HG03025 (cell line): ENCODE results near the gene PIK3C2G.

Experiments used
- ATAC-seq: cut with Tn5 transposase; IDR thresholded peaks from one replicate; pipeline ENCODE4 v1.9.1; 2021; ENCODE audit warnings: mild to moderate bottlenecking, moderate library complexity; ENCODE audit not compliant: unreplicated experiment, low FRiP score

Gene PIK3C2G

DNA sequence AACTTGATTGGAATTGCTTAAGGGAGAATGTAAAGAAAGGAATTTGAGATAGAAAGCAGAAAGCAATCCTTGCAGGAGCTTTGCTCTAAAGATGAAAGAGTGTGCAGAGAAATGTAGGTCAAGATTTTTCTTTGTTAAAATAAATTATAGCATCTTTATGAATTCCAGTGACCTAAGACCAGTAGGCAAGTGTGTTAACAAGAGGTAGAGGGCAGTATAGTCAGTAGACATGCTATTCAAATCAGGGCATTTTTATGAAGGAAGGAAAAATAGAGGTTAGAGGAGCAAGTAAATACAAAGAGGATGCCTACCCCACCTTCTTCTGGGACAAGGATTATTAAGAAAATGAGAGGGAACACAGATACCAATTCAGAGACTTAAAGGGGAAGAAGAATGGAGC lies 328.0 kb downstream of the PIK3C2G start:
- no peak for ATAC-seq

DNA sequence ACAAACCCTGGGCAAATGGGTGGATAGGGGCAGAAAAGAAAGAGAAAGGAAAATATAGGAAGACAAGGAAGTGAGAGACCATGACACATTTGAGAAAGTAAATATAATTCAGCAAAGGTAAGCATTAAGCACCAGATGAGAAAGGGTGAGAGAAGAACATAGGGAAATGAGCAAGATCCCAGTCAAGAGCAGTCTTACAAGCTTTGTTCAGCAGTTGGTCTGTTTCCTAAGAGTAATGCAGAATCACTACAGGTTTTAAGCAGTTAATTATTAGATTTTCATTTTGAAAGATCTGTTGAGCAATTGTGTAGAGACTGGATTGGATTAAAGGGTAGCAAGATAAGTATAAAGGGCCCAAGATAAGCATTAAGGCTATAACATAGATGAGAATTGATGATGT lies 330.2 kb downstream of the PIK3C2G start:
- no peak for ATAC-seq

DNA sequence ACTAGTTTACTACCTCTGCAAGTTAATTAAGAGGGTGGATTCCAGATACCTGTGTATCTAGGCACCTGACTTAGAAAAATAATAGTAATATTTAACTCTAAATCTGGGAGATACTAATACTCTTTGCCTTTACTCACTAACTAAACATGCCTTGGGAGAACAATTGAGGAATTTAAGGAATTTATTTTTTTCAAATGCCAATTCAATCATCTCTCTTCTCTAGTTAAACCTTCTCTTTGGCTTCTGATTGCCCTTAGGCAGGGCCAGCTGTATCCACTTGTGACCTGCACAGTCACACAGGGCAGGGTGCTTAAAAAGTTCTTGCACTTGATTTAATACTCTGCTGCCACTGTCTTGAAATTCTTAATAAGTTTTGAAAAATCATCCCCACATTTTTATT lies 334.1 kb downstream of the PIK3C2G start:
- no peak for ATAC-seq

DNA sequence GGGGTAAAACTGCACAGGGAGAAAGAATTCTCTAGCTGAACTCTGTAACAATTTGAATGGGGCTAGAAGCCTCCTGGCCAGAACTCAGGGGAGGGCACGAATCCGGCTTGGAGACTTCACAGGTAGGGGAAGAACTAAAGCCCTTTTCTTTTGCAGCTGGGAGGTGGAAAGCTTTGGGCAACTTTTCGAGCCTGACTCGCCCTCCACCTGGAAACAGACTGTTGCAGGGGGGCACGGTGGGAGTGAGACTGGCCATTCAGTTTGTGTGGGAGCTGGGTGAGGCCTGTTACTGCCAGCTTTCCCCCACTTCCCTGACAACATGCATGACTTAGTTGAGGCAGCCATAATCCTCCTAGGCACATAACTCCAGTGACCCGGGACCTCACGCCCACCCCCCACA lies 340.6 kb downstream of the PIK3C2G start:
- no peak for ATAC-seq

DNA sequence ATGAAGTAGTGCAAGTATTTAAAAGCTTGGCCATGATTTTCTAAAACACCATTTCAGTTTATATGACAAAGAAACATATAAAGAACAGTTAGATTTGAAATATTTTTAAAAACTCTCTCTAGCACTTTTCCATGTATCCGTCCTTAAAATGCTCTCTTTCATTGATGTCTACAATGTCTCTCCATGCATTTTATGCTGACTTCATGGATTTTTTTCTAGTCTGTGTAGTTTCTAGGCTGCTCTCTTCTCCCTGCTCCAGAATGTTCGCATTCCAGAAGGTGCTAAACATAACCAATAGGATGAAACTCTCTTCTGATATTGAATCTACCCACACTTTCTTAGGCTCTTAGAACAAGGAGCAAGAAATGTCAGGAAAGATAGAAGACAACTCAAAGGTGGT lies 351.7 kb downstream of the PIK3C2G start:
- no peak for ATAC-seq

DNA sequence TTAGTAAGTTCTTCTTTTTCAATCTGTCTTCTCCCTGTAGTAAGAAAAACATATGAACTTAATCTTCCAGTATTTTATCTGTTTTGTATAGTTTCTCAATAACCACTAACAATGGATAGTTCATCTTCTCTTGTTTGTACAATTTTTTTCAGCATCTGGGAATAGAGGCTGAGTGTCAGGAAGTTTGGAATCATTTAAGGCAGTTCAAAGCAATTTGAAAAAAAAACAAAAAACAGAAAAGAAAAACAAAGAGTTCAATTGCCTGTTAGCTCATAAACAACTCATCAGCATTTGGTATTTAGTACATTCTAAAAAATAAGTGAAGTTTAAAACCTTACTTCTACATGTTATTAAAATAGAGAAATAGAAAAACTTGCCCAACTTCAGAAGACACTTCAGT lies 359.7 kb downstream of the PIK3C2G start:
- ATAC-seq, result no peak

DNA sequence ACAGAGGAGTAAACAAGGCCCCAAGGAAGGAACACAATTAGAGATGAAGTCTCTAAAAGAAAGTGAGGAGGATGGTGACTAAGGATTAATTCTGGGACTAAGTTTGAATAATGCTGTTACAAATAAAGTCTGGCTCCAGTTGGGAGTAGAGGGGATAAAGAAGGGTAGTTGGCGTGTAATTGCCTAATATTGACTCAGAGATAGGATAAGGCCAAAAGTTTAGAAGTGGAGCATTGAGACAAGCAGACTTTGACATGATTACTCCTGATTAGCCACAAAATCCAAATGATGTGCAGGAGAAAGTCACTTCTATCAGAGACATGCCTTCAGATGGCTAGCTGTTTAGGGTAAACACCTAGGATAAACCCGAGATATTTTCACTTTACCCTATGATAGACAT lies 368.1 kb downstream of the PIK3C2G start:
- no peak for ATAC-seq

DNA sequence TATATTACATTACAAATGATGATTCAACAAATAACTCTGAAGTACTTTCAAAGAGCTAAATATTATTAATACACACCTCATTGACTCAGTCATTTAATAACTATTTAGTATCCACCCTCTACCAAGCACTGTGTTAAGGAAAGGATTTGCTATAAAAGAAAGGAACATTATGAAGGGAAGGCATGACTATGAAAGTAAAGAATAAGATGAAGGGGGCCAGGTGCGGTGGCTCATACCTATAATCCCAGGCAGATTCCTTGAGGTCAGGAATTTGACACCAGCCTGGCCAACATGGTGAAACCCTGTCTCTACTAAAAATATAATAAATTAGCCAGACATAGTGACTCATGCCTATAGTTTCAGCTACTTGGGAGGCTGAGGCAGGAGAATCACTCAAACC lies 368.6 kb downstream of the PIK3C2G start:
- no peak for ATAC-seq

DNA sequence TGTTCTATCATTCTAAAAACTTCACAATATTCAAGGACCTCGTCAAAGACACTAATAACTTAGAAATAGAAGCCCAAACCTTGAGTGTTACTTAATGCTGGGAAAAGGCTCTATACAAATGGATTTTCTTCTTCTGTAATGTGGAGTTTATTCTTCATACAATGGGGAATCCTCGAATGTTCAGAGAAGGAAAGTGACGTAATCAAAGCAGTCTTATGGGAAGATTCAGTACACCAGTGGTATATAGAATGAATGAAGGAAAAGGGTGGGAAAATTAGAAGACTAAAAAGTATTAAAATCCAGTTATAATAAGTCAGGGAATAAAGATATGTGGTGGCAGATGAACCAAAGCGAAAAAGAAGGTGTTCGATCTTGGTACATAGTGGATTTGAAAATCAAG lies 370.0 kb downstream of the PIK3C2G start:
- ATAC-seq, result no peak

DNA sequence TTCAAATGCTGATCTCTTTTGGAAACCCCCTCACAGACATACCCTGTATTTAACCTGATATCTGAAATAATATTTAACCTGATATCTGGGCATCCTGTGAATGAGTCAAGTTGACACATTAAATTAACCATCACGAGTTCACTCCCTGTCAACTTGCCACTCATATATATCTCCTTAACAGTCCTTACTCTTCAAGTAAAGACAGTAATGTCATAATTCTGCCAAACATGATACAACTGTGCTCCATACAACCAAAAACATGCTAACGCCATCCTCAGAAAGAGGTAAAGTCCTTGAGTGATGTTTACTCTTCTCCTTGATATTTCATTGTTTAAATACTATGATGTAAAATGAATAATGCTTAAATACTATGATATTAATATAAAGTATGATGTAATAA lies 371.5 kb downstream of the PIK3C2G start:
- no peak for ATAC-seq

DNA sequence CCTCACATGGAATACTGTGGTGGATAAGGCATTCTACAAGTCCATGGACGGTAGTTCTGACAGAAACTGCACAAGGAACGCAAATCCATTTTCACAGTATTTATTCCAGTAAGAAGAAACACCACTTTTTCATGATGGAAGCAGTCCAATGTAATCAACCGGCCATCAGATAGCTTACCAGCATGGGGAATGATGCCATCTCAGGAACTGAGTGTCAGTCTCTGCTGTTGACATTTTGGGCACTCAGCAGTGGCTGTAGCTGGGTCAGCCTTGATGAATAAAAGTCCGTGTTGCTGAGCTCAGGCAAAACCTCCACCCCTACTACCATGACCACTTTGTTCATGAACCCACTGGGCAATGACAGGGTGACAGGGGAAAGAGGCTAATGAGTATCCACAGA lies 373.1 kb downstream of the PIK3C2G start:
- no peak for ATAC-seq

DNA sequence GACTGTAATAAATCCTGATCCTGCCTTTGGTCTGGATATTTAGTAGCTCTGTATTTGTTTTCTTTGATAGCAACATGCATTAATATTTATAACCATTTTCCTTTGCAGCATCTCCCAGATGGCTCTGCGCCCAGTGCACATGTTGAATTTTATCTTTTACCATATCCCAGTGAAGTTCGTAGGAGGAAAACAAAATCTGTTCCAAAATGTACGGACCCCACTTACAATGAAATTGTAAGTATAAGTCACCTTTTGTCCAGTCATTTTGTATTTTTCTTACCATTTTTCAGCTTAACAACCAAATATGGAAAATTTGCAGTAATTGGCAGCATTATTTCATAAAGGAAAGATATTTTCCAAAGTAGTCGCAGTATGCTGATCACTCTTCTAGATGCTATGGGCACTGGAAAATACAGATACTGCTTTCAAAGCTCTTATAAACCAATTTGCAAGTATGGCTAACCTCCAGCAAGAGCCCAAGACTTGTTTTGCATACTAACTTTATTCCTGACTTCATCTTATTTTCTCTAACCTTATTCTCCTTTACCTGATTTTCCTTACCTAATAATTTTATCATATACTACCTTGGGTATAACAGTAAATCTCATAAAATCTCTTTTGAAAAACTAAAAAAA lies 379.1 kb downstream of the PIK3C2G start:
- ATAC-seq, result no peak

DNA sequence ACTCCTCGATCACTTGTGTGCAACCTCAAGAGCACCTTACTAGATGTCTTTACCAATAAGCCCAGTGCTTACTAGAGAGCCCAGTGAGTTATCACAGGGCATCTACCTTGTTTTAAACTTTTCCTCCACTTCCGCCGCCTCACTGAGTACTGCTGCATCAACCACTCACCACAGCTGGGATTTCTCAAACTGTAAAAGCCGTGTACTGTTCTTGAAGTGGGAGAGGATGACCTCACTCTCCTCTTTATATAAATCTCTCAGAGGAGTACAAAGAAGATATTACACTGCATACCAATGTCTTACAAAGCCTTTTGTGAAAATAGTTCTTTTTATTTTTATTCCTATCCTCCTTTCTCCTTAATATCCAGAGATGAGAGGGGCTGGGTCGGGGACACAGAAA lies 382.4 kb downstream of the PIK3C2G start:
- no peak for ATAC-seq

DNA sequence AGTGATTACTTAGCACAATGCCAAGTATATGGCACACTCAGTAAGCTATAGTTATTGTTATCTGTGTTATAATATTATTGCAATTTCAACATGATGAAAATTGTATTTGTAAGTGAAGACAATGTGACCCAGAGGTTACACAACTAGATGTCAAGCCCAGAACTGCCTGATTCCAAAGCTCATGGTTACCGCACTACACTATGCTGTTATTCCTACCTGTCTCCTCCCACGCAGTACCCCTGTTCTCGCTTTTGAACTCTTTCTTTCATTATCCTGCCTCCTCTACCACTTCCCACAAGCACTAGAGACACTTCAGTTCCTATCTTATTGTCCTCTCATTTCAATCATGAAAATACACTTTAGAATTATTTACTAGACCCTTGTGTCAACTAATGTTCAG lies 383.2 kb downstream of the PIK3C2G start:
- ATAC-seq, result no peak

DNA sequence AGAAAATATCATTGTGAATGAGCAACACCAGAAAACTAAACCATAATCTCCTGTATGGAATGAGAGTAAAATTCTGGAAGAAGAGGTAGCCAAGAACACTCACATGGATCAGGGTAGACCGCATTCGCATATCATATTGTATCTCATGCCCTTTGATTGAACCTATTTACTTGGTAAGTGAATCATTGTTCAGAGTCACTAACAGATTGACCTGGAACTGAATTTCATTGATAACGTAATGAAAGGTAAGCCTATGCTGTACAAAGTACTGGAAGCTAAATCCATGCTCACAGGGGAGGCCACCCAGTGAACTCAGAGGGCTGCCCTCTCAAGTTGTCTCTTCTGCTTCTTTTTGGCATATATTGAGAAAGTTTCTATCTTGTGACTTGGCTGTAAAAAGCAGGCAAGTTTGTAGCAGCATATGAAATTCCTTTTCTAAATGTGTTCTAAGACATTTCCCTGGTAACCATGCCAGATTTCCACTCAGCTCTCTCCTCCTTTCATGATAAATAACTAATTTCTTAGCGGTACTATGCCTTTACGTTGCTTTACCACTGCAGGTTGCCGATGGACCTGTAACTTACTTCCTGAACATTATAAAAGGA lies 385.1 kb downstream of the PIK3C2G start:
- ATAC-seq, result no peak

DNA sequence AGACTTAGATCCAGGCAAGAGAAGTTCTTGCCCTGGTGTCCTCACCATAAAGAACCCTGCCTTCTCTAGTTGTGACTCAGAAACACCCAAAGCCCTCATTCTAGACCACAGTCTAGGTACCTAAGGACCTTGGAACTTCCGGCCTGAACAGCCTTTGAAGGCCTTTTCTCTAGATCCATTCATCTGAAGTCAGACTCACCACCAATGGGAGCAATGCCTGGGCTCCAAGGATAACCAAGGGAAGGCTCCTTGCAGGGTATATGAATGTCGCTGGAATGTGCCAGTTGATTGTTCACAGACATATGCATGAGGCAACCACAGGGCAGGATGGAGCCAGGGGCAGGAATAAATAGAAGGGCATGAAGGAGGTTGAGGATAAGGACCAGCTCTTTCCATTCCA lies 390.2 kb downstream of the PIK3C2G start:
- ATAC-seq, result no peak

DNA sequence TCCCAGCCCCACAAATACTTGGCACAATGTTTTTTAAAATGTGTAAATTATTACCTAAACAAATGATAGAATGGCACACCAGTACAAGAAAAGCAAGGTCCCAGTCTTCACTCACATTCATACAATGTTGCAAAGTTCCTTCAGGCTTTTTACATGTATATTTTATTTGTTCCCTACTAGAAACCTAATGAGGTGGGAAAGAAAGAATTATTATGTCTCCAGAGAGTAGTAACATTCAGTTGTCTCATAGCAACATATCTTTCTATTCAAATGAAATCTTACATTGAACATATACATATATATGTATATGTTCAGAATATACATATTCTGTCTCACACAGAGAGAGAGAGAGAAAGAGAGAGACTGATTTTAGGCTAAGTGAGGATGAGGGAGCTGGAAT lies 391.3 kb downstream of the PIK3C2G start:
- no peak for ATAC-seq

DNA sequence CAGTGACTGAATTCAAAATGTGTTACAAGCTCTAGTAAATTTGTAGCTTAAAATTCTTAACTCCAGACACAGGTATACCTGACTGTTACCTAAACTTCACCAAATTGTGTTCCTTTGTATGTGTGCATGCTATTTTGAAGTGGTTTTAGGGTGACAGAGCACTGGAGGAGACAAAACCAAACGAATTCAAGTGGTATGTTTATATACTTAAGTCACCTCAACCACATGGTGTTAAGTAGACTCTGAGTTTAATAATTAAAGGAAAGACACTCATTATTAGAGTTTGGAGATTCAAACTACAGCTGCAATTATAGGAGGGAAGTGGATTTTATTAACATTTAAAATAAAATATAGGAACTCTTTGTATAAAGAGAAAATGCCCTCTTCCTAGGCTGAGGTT lies 392.1 kb downstream of the PIK3C2G start:
- no peak for ATAC-seq

DNA sequence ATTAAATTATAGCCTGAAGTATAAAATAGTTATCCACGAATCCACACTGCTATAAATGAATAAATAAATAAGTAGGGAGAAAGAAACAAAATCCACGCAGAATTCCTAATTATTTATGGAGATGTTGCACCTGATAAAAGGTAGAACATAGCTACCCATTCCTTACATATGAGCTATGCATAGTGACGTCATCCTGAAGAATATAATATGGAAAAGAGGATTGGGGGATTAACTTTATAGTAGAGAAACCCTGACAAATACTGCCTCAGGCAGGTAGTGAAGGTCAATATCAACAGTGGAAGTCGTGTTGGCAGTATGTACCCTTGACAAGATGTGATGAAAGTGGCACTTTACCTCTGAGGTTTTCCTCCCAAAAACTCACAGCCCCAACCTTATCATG lies 394.0 kb downstream of the PIK3C2G start:
- ATAC-seq, result no peak

DNA sequence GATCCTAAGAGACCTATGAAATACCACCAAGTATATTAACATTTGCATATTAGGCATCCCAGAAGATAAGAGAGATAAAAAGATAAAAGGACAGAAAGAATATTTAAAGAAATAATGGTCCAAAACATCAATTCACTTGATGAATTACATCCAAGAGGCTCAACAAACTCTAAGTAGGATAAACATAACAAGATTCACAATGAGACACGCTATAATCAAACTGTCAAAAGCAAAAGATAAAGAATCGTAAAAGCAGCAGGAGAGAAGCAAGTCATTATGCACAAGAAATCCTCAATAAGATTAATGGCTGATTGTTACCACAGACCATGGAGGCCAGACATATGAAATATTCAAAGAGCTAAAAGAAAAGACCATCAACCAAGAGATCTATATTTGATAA lies 396.9 kb downstream of the PIK3C2G start:
- ATAC-seq, result no peak

DNA sequence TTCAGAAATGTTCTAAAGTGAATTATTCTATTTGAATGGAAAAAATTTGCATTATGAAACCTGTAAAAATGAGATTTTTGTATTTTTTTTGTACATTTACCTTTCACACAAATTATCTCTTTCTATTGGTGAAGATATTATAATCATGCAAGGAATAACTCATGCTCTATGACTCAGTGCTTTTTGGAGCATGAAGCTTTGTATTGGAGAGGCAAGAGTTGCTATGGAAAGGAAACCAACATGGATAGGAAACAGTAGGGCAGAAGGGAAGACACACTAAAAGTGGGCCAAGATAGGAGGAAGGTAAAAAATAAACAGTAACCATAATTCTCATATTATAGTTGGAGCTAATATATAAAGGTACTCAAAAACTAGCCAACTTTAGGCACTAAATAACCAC lies 397.5 kb downstream of the PIK3C2G start:
- ATAC-seq, result no peak

DNA sequence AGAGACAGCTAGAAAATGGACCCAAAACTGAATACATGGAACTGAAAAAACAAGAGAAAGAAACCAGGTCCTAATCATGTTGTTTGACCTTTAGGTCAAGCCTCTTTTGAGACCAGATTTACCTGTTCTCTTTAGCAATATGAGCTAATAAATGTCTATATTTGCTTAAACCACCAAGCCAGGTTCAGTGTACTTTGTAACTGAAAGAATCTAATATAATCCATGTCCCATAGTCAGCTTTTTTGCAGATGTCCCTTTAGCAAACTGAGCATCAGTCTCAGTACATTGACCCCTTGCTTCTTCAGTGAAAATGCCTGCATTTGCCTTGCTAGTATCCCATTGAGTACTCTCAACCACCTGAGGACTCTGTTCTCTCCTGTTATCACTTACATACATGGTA lies 414.8 kb downstream of the PIK3C2G start:
- ATAC-seq, result no peak
